ENCODE data around the gene KRTAP12-2.
"Not testable (repeated sequence)": the region's sequence is repeated elsewhere in the genome, so short reads cannot be mapped to it uniquely, and the experiment has no call there.

The KRTAP12-2 gene

GRCh38 chr21:44650973-44651675 is 15.6 kb downstream of the KRTAP12-2 start:
- ATAC-seq, result no peak
- Mint-ChIP-seq H3K27me3 (peaks cover 67% of the 10 kb centered on the region), H3K4me1 (no peaks in the 10 kb centered on the region), H3K4me3 (no peak overlapping the region), H3K9me3 (no peaks in the 10 kb centered on the region), H3K27ac (no peak overlapping the region), H3K36me3 (no peaks in the 10 kb centered on the region)

GRCh38 chr21:44650265-44650972 is 16.3 kb downstream of the KRTAP12-2 start:
- Mint-ChIP-seq H3K4me3 (no peak overlapping the region), H3K9me3 (no peaks in the 10 kb centered on the region), H3K4me1 (no peaks in the 10 kb centered on the region), H3K27me3 (peaks cover 63% of the 10 kb centered on the region), H3K27ac (no peak overlapping the region), H3K36me3 (no peaks in the 10 kb centered on the region)
- no peak for ATAC-seq

GRCh38 chr21:44649521-44650100 is 17.1 kb downstream of the KRTAP12-2 start:
- Mint-ChIP-seq H3K27ac (no peak overlapping the region), H3K4me3 (no peak overlapping the region), H3K36me3 (no peaks in the 10 kb centered on the region), H3K4me1 (no peaks in the 10 kb centered on the region), H3K27me3 (peaks cover 66% of the 10 kb centered on the region), H3K9me3 (peaks cover 3% of the 10 kb centered on the region)
- no peak for ATAC-seq

- peak; percentile 14 for ATAC-seq
- Mint-ChIP-seq H3K4me1 (no peaks in the 10 kb centered on the region), H3K27ac (no peak overlapping the region), H3K36me3 (no peaks in the 10 kb centered on the region), H3K27me3 (peaks cover 66% of the 10 kb centered on the region), H3K4me3 (no peak overlapping the region), H3K9me3 (peaks cover 10% of the 10 kb centered on the region)
Measured at GRCh38 chr21:44648557-44649311, 18.0 kb downstream of the KRTAP12-2 start.

- Mint-ChIP-seq H3K9me3 (peaks cover 13% of the 10 kb centered on the region), H3K4me3 (no peak overlapping the region), H3K36me3 (no peaks in the 10 kb centered on the region), H3K27ac (no peak overlapping the region), H3K27me3 (peaks cover 52% of the 10 kb centered on the region), H3K4me1 (no peaks in the 10 kb centered on the region)
- no peak for ATAC-seq
Measured at GRCh38 chr21:44647222-44647552, 19.5 kb downstream of the KRTAP12-2 start.

- H3K4me3 Mint-ChIP-seq, H3K27ac Mint-ChIP-seq, ATAC-seq, H3K36me3 Mint-ChIP-seq, H3K4me1 Mint-ChIP-seq: not testable (repeated sequence)
- H3K9me3 Mint-ChIP-seq, result peaks cover 13% of the 10 kb centered on the region
- peaks cover 52% of the 10 kb centered on the region for H3K27me3 Mint-ChIP-seq
Measured at GRCh38 chr21:44646366-44647221, 20.1 kb downstream of the KRTAP12-2 start, which contains the start of gene KRTAP10-11. Gene KRTAP10-11 (plus strand): TSS chr21:44646414. CDS start chr21:44646459, 45 bp downstream.

- H3K4me3 Mint-ChIP-seq, result no peak overlapping the region
- H3K9me3 Mint-ChIP-seq, result peaks cover 22% of the 10 kb centered on the region
- ATAC-seq, result no peak
- no peaks in the 10 kb centered on the region for H3K4me1 Mint-ChIP-seq
- H3K27me3 Mint-ChIP-seq, result peaks cover 68% of the 10 kb centered on the region
- H3K36me3 Mint-ChIP-seq, result no peaks in the 10 kb centered on the region
- H3K27ac Mint-ChIP-seq, result no peak overlapping the region
Measured at GRCh38 chr21:44644878-44645277, 21.8 kb downstream of the KRTAP12-2 start.

GRCh38 chr21:44643741-44644310 is 22.9 kb downstream of the KRTAP12-2 start:
- ATAC-seq, result no peak

GRCh38 chr21:44640761-44641160 is 26.0 kb downstream of the KRTAP12-2 start:
- peaks cover 76% of the 10 kb centered on the region for H3K27me3 Mint-ChIP-seq
- ATAC-seq, result no peak
- no peak overlapping the region for H3K27ac Mint-ChIP-seq
- no peaks in the 10 kb centered on the region for H3K4me1 Mint-ChIP-seq
- no peak overlapping the region for H3K4me3 Mint-ChIP-seq
- H3K9me3 Mint-ChIP-seq, result peaks cover 23% of the 10 kb centered on the region
- no peaks in the 10 kb centered on the region for H3K36me3 Mint-ChIP-seq

More at GRCh38 chr21:44643741-44644310, 22.9 kb downstream of the KRTAP12-2 start:
- peaks cover 71% of the 10 kb centered on the region for H3K27me3 Mint-ChIP-seq
- H3K27ac Mint-ChIP-seq, result no peak overlapping the region
- H3K4me3 Mint-ChIP-seq, result no peak overlapping the region
- H3K36me3 Mint-ChIP-seq, result no peaks in the 10 kb centered on the region
- H3K9me3 Mint-ChIP-seq, result peaks cover 23% of the 10 kb centered on the region
- H3K4me1 Mint-ChIP-seq, result no peaks in the 10 kb centered on the region

- Mint-ChIP-seq H3K27ac (no peak overlapping the region), H3K36me3 (no peaks in the 10 kb centered on the region), H3K4me1 (no peaks in the 10 kb centered on the region), H3K4me3 (no peak overlapping the region), H3K27me3 (peaks cover 75% of the 10 kb centered on the region), H3K9me3 (peaks cover 17% of the 10 kb centered on the region)
- ATAC-seq, result no peak
Measured at GRCh38 chr21:44639331-44639655, 27.4 kb downstream of the KRTAP12-2 start.

- not testable (repeated sequence) for H3K4me3 Mint-ChIP-seq, H3K36me3 Mint-ChIP-seq, H3K4me1 Mint-ChIP-seq, H3K27ac Mint-ChIP-seq, ATAC-seq
- Mint-ChIP-seq H3K9me3 (peaks cover 15% of the 10 kb centered on the region), H3K27me3 (peaks cover 75% of the 10 kb centered on the region)
Measured at GRCh38 chr21:44638506-44639330, 28.0 kb downstream of the KRTAP12-2 start.

- not testable (repeated sequence) for H3K27ac Mint-ChIP-seq, H3K4me1 Mint-ChIP-seq, ATAC-seq, H3K36me3 Mint-ChIP-seq, H3K4me3 Mint-ChIP-seq
- Mint-ChIP-seq H3K9me3 (peaks cover 17% of the 10 kb centered on the region), H3K27me3 (peaks cover 74% of the 10 kb centered on the region)
Measured at GRCh38 chr21:44637851-44638348, 28.8 kb downstream of the KRTAP12-2 start.

GRCh38 chr21:44637018-44637850 is 29.5 kb downstream of the KRTAP12-2 start, which contains the start of gene KRTAP10-10:
Gene KRTAP10-10 (plus strand): TSS chr21:44637356. CDS start chr21:44637418, 62 bp downstream.
- peaks cover 21% of the 10 kb centered on the region for H3K9me3 Mint-ChIP-seq

More at GRCh38 chr21:44637018-44637850, 29.5 kb downstream of the KRTAP12-2 start, which contains the start of gene KRTAP10-10:
- no peak within 1 kb of the TSS for H3K4me3 Mint-ChIP-seq
- no peak within 1 kb of the TSS for H3K27ac Mint-ChIP-seq
- ATAC-seq, result no peak
- no peaks in the 10 kb centered on the region for H3K4me1 Mint-ChIP-seq
- peaks cover 74% of the 10 kb centered on the region for H3K27me3 Mint-ChIP-seq
- no peaks in the 10 kb centered on the region for H3K36me3 Mint-ChIP-seq
